Stomach (tissue), 4 donors: ENCODE results near the gene CPA5.

Experiments used
- CTCF ChIP-seq, 7 experiments: fragments of 450-650 bp in 4 of 7; fragments of 200-600 bp in 3 of 7; sonication (generic) in 3 of 7; IDR thresholded peaks; one replicate each; pipeline ENCODE4 v1.5.1; 2016 to 2019; ENCODE audit warnings: antibody characterized with exemption in 7 of 7, control low read depth in 2 of 7, mild to moderate bottlenecking in 1 of 7
- POLR2A ChIP-seq, 4 donors: fragments of 450-650 bp; IDR thresholded peaks; one replicate each; pipeline ENCODE4 v1.6.1; 2016; ENCODE audit warnings: antibody characterized with exemption in 4 of 4, control low read depth in 2 of 4, mild to moderate bottlenecking in 1 of 4, moderate library complexity in 1 of 4
- POLR2AphosphoS5 ChIP-seq, 3 donors: sonication (generic); formaldehyde crosslinking; IDR thresholded peaks; one replicate each; pipeline ENCODE4 v1.6.1; 2016; ENCODE audit warnings: antibody characterized with exemption in 3 of 3

- TF ChIP-seq POLR2AphosphoS5 (IDR thresholded peaks at IDR 0.05) (no peak), CTCF (IDR thresholded peaks at IDR 0.05) (no peak), POLR2A (IDR thresholded peaks at IDR 0.05) (no peak)
These were observed 6.4 kb upstream of the CPA5 start for GRCh38 chr7:130338233-130338632.
